HEK293 (cell line): ENCODE results near the gene DISP3.

Experiments used
- CTCF ChIA-PET: fragments of 350-600 bp; formaldehyde crosslinking; extraction: SDS; loops from one replicate; lab custom pipeline; 2021; ENCODE audit warnings: antibody characterized with exemption; lab: Yijun Ruan, JAX
- POLR2A ChIA-PET: fragments of 300-600 bp; formaldehyde crosslinking; extraction: SDS; loops from one replicate; lab custom pipeline; 2020; ENCODE audit warnings: antibody characterized with exemption, inconsistent platforms; lab: Yijun Ruan, JAX
- H3K27ac ChIP-seq: fragments of 200-500 bp; sonication (Bioruptor generic); 2 replicates; pipeline ENCODE4 v1.5.1; 2014; ENCODE audit warnings: low read depth, low read length, control low read depth, inconsistent platforms; ENCODE audit errors: extremely low read depth
- H3K36me3 ChIP-seq, 2 experiments: fragments of 200-500 bp in 1 of 2; sonication (Bioruptor generic) in 1 of 2; 1 replicate in 1 of 2; 2 replicates in 1 of 2; pipeline ENCODE4 v1.5.1; 2014 to 2017; ENCODE audit warnings: inconsistent platforms in 2 of 2, low read length in 2 of 2; ENCODE audit not compliant: control insufficient read depth in 2 of 2, insufficient read depth in 1 of 2
- H3K4me1 ChIP-seq: fragments of 200-500 bp; sonication (Bioruptor generic); 2 replicates; pipeline ENCODE4 v1.5.1; 2014; ENCODE audit warnings: mild to moderate bottlenecking, low read length, inconsistent platforms; ENCODE audit not compliant: control insufficient read depth, insufficient read depth
- H3K4me3 ChIP-seq: 2 replicates; pipeline ENCODE4 v1.5.1; 2011; ENCODE audit warnings: low read depth, mild to moderate bottlenecking, control low read depth, low read length, moderate library complexity
- H3K9me3 ChIP-seq: fragments of 200-500 bp; sonication (Bioruptor generic); 2 replicates; pipeline ENCODE4 v1.5.1; 2014; ENCODE audit warnings: low read depth, low read length, inconsistent platforms; ENCODE audit not compliant: control insufficient read depth, insufficient read depth
- MZF1 ChIP-seq: fragments of 450-650 bp; formaldehyde crosslinking; IDR thresholded peaks from 2 replicates; pipeline ENCODE4 v1.5.1; 2017; ENCODE audit warnings: missing biosample characterization, missing genetic modification characterization, borderline replicate concordance
- ZNF157 ChIP-seq: fragments of 450-650 bp; formaldehyde crosslinking; IDR thresholded peaks from 2 replicates; pipeline ENCODE4 v1.5.1; 2016; ENCODE audit warnings: missing biosample characterization, missing genetic modification characterization
- ZNF266 ChIP-seq: fragments of 450-650 bp; formaldehyde crosslinking; IDR thresholded peaks from 2 replicates; pipeline ENCODE4 v1.5.1; 2016; ENCODE audit warnings: missing biosample characterization, missing genetic modification characterization, low read depth
- ZNF302 ChIP-seq: fragments of 450-650 bp; formaldehyde crosslinking; IDR thresholded peaks from 2 replicates; pipeline ENCODE4 v1.5.1; 2016; ENCODE audit warnings: missing biosample characterization, missing genetic modification characterization, low read depth
- ZNF391 ChIP-seq: fragments of 450-650 bp; formaldehyde crosslinking; IDR thresholded peaks from 2 replicates; pipeline ENCODE4 v1.5.1; 2016; ENCODE audit warnings: low read depth, missing biosample characterization, missing genetic modification characterization, borderline replicate concordance
- ZNF473 ChIP-seq: fragments of 450-650 bp; formaldehyde crosslinking; IDR thresholded peaks from 2 replicates; pipeline ENCODE4 v1.5.1; 2017; ENCODE audit warnings: missing biosample characterization, missing genetic modification characterization
- ZNF510 ChIP-seq: fragments of 450-650 bp; formaldehyde crosslinking; IDR thresholded peaks from 2 replicates; pipeline ENCODE4 v1.5.1; 2018; ENCODE audit warnings: mild to moderate bottlenecking, missing genetic modification characterization, missing biosample characterization; ENCODE audit not compliant: insufficient replicate concordance
- ZNF621 ChIP-seq: fragments of 450-650 bp; formaldehyde crosslinking; IDR thresholded peaks from 2 replicates; pipeline ENCODE4 v1.5.1; 2017; ENCODE audit warnings: missing biosample characterization, missing genetic modification characterization
- ZNF664 ChIP-seq: fragments of 450-650 bp; formaldehyde crosslinking; IDR thresholded peaks from 2 replicates; pipeline ENCODE4 v1.5.1; 2016; ENCODE audit warnings: missing biosample characterization, missing genetic modification characterization
- ZSCAN30 ChIP-seq: fragments of 450-650 bp; IDR thresholded peaks from 2 replicates; pipeline ENCODE4 v1.5.1; 2018; ENCODE audit warnings: missing biosample characterization, mild to moderate bottlenecking, missing genetic modification characterization, moderate library complexity
- ZXDB ChIP-seq: fragments of 450-650 bp; formaldehyde crosslinking; IDR thresholded peaks from 2 replicates; pipeline ENCODE4 v1.5.1; 2016; ENCODE audit warnings: missing biosample characterization, missing genetic modification characterization
- TF ChIP-seq, protein P1 (sequence below): IDR thresholded peaks from 2 replicates; pipeline ENCODE4 v1.6.1; 2011; ENCODE audit warnings: mild to moderate bottlenecking, low read depth, low read length, borderline replicate concordance
- TF ChIP-seq, protein P2 (sequence below): fragments of 450-650 bp; formaldehyde crosslinking; IDR thresholded peaks from 2 replicates; pipeline ENCODE4 v1.5.1; 2016; ENCODE audit warnings: missing biosample characterization, missing genetic modification characterization
- TF ChIP-seq, protein P3 (sequence below): fragments of 450-650 bp; formaldehyde crosslinking; IDR thresholded peaks from 2 replicates; pipeline ENCODE4 v1.5.0; 2017; ENCODE audit warnings: missing biosample characterization, missing genetic modification characterization, borderline replicate concordance

DISP3 gene

DNA sequence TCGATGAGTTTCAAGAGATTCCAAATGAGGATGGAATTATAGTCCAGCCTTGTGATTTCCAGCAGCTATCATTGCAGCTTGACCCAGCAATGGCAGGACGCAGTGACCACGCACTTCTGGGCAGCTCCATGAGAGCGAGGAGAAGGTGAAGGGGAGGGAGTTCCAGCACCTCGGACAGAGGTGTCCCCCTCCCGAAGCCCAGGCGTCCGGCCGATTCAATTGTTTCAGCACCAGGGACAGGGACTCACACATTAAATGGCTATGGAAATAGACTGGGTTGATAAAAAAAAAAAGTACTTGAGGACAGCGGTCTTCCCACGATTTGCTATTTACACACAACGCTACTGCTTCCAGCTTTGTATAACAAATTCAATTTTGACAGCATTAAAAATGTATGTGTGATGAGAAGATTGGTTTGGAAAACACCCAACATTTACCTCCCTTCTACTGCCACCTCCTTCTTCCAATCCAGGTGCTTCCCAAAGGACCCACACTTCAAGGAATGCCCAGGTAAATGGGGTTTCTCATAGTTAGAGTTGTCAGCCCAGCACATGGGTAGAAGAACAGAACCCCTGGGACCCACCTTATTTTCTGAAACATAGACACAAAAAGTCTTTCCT, 71.8 kb downstream of the DISP3 start (continued):
- TF ChIP-seq ZNF302 (tag by site-specific recombination) (no peak), ZNF157 (tag by site-specific recombination) (no peak), ZXDB (tag by site-specific recombination) (no peak), ZSCAN30 (0 out of 2 replicates have a peak, but pooled peaks have one; percentile 39), ZNF266 (no peak), ZNF473 (tag by site-specific recombination) (no peak), ZNF391 (tag by site-specific recombination) (no peak)
- TF ChIP-seq, all 188 proteins: peak for 7

DNA sequence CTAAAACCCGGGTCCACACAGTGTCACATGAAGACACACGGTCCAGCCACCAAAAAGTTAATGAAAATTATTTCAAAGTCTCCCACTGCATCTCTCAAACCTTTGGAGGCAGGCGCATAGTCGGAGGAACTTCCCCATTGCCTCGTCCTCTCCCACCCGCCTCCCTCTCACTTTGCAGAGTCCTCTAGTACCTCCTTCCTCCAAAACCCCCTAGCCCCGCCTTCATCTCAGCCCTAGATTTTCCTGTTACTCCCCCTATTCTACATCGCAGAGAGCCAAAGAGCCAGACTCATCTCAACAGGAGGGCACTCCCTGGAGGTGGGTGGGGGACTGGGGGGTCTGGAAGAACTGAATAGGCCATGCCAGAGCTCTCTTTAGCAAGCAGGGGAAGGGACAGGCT, 79.3 kb downstream of the DISP3 start:
- no peak overlapping the region for H3K4me3 ChIP-seq

DNA sequence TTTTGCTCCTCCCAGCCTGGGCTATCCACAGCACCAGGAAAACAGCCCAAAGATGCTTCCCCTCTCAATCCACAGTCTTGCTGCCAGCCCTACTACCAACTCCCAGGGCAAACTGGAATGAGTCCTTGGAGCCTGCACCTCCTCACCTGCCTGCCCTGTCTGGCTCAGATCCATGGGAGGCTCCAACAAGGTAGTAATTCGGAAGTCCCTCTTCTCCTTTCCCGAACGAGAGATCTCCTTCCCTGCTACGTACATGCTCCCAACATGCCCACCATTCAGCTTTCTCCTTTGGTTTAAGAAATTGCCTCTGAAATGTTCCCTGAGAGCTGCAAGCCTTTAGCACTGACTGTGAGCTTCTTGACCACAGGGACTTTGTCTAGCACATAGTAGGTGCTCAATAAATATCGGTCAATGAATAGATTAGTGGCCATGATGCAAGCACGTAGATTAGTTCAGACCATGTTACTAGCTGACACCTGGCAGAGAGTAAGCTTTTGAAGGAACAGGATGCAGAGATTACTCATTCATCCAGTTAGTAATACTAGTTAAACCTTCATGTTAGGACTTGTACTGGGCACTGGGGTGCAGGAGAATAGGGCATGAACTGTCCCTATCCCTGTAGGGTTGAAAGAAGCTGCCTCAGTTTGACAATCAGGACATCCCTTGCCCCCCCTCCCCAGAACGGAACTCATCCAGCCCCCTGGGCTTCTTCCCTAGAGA, 80.1 kb downstream of the DISP3 start:
- POLR2A ChIA-PET, result interaction anchor here (0.5 to 0.6 kb wide), 3 partner anchors 383 to 1084 kb away, joined by 4 to 6 read pairs (median 4); no protein-coding TSS in a partner anchor
- CTCF ChIA-PET, result interaction anchor here (0.6 to 1.8 kb wide), 3 partner anchors 13 to 160 kb away, joined by 3 to 12 read pairs (median 3); no protein-coding TSS in a partner anchor
- TF ChIP-seq ZNF510, result no peak
- TF ChIP-seq, protein P1, sequence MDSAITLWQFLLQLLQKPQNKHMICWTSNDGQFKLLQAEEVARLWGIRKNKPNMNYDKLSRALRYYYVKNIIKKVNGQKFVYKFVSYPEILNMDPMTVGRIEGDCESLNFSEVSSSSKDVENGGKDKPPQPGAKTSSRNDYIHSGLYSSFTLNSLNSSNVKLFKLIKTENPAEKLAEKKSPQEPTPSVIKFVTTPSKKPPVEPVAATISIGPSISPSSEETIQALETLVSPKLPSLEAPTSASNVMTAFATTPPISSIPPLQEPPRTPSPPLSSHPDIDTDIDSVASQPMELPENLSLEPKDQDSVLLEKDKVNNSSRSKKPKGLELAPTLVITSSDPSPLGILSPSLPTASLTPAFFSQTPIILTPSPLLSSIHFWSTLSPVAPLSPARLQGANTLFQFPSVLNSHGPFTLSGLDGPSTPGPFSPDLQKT, result no peak
- 0 out of 2 replicates have a peak, but pooled peaks have one; percentile 18 for TF ChIP-seq ZNF664
- TF ChIP-seq, protein P2, sequence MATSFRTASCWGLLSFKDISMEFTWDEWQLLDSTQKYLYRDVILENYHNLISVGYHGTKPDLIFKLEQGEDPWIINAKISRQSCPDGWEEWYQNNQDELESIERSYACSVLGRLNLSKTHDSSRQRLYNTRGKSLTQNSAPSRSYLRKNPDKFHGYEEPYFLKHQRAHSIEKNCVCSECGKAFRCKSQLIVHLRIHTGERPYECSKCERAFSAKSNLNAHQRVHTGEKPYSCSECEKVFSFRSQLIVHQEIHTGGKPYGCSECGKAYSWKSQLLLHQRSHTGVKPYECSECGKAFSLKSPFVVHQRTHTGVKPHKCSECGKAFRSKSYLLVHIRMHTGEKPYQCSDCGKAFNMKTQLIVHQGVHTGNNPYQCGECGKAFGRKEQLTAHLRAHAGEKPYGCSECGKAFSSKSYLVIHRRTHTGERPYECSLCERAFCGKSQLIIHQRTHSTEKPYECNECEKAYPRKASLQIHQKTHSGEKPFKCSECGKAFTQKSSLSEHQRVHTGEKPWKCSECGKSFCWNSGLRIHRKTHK (tag by site-specific recombination), result no peak
- TF ChIP-seq ZNF621 (tag by site-specific recombination), result no peak

More for the DNA sequence above, 79.3 kb downstream of the DISP3 start:
- no peak overlapping the region for H3K27ac ChIP-seq
- no peaks in the 10 kb centered on the region for H3K36me3 ChIP-seq
- H3K9me3 ChIP-seq, result no peaks in the 10 kb centered on the region
- POLR2A ChIA-PET, result no interaction called here
- CTCF ChIA-PET, result interaction anchor here (1.8 kb wide), 1 partner anchor 14 kb away, joined by 12 read pairs; no protein-coding TSS in a partner anchor
- H3K4me1 ChIP-seq, result 0 out of 2 replicates have a peak, but pooled peaks cover 1% of the 10 kb centered on the region
- TF ChIP-seq MZF1 (tag by site-specific recombination), result no peak
- TF ChIP-seq, protein P3, sequence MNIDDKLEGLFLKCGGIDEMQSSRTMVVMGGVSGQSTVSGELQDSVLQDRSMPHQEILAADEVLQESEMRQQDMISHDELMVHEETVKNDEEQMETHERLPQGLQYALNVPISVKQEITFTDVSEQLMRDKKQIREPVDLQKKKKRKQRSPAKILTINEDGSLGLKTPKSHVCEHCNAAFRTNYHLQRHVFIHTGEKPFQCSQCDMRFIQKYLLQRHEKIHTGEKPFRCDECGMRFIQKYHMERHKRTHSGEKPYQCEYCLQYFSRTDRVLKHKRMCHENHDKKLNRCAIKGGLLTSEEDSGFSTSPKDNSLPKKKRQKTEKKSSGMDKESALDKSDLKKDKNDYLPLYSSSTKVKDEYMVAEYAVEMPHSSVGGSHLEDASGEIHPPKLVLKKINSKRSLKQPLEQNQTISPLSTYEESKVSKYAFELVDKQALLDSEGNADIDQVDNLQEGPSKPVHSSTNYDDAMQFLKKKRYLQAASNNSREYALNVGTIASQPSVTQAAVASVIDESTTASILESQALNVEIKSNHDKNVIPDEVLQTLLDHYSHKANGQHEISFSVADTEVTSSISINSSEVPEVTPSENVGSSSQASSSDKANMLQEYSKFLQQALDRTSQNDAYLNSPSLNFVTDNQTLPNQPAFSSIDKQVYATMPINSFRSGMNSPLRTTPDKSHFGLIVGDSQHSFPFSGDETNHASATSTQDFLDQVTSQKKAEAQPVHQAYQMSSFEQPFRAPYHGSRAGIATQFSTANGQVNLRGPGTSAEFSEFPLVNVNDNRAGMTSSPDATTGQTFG (tag by site-specific recombination), result no peak
- no peak for TF ChIP-seq ZNF302 (tag by site-specific recombination)
- TF ChIP-seq, all 188 proteins: peak for 0

More for the DNA sequence above, 80.1 kb downstream of the DISP3 start:
- H3K36me3 ChIP-seq, result no peaks in the 10 kb centered on the region
- 0 out of 2 replicates have a peak, but pooled peaks cover 7% of the 10 kb centered on the region for H3K4me1 ChIP-seq
- no peak overlapping the region for H3K27ac ChIP-seq
- H3K4me3 ChIP-seq, result no peak overlapping the region
- no peaks in the 10 kb centered on the region for H3K9me3 ChIP-seq
